Rectal smooth muscle tissue (tissue), 1 donor: ENCODE data around the gene SLC29A4.
"Not testable (repeated sequence)": the region's sequence is repeated elsewhere in the genome, so short reads cannot be mapped to it uniquely, and the experiment has no call there.

ENCODE experiments used
- H3K27ac ChIP-seq: one replicate; pipeline ENCODE4 v1.7.0; 2013; ENCODE audit warnings: low read depth, low read length, inconsistent platforms
- H3K27me3 ChIP-seq: one replicate; pipeline ENCODE4 v1.7.0; 2013; ENCODE audit warnings: low read length; ENCODE audit not compliant: control insufficient read depth, insufficient read depth
- H3K36me3 ChIP-seq: one replicate; pipeline ENCODE4 v1.7.0; 2013; ENCODE audit warnings: low read length; ENCODE audit not compliant: control insufficient read depth, insufficient read depth
- H3K4me1 ChIP-seq: one replicate; pipeline ENCODE4 v1.7.0; 2013; ENCODE audit warnings: low read length; ENCODE audit not compliant: control insufficient read depth, insufficient read depth
- H3K4me3 ChIP-seq: one replicate; pipeline ENCODE4 v1.7.0; 2013; ENCODE audit warnings: low read length
- H3K9ac ChIP-seq: one replicate; pipeline ENCODE4 v1.7.0; 2013; ENCODE audit warnings: low read length

The SLC29A4 gene

DNA sequence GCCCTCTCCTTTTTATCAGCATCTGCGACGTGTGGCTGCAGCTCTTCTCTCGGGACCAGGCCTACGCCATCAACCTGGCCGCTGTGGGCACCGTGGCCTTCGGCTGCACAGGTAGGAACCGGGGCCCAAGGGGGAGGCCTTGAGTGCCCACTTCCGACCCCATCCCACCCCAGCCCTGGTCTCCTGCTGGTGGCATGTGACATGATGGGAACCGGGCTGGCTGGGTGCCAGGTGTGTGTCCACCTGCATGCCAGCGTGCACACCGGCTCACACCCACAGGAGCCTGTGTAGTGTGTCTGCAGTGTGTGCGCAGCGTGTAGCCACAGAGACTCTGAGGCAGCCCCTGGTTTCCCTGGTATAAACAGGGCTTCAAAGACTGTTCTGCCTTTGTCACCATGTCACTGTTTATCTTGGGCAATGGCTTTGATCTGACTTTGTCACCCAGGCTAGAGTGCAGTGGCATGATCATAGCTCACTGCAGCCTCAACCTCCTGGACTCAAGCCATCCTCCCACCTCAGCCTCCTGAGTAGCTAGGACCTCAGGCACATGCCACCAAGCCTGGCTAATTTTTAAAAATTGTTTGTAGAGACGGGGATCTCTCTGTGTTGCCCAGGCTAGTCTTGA, 9.1 kb downstream of the SLC29A4 start:
- not testable (repeated sequence) for H3K4me3 ChIP-seq, H3K27ac ChIP-seq

DNA sequence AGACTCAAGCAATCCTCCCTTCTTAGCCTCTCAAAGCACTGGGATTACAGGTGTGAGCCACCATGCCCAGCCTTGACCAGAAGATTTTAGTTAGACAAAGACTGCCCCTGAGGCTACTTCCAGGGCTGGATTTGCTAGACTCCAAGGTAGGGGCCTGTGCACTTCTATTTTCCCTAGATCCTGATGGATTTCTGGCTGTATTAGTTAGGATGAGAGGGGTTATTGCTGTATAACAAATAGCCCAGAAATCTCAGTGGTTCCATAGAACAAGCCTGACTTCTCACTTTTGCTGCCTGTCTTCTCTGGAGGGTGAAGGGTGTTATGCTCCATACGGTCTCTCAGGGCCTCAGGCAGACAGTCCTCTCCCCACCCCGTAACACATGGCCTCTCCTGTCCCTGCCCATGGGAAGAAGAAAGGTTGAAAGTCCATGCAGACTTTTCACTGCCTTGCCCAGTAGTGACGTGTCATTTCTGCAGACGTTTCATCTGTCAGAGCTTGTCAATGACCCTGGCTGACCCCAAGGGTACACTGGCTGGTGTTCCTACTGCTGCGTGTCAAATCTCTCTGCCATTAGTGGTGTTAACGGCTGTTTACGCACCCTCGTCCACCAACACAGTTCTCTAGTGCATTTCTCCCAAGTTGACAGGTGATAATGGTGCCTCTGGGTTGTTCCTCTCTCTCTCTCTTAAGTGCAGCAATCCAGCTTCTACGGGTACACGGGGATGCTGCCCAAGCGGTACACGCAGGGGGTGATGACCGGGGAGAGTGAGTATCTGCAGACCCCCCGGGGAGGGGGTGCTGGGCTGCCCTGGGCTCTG, 11.6 kb downstream of the SLC29A4 start:
- Histone ChIP-seq H3K4me3 (no peak overlapping the region), H3K9ac (no peak overlapping the region), H3K27me3 (no peaks in the 10 kb centered on the region), H3K27ac (no peak overlapping the region), H3K36me3 (no peaks in the 10 kb centered on the region), H3K4me1 (no peaks in the 10 kb centered on the region)

More for the DNA sequence above, 9.1 kb downstream of the SLC29A4 start:
- not testable (repeated sequence) for H3K9ac ChIP-seq, H3K27me3 ChIP-seq, H3K36me3 ChIP-seq, H3K4me1 ChIP-seq

DNA sequence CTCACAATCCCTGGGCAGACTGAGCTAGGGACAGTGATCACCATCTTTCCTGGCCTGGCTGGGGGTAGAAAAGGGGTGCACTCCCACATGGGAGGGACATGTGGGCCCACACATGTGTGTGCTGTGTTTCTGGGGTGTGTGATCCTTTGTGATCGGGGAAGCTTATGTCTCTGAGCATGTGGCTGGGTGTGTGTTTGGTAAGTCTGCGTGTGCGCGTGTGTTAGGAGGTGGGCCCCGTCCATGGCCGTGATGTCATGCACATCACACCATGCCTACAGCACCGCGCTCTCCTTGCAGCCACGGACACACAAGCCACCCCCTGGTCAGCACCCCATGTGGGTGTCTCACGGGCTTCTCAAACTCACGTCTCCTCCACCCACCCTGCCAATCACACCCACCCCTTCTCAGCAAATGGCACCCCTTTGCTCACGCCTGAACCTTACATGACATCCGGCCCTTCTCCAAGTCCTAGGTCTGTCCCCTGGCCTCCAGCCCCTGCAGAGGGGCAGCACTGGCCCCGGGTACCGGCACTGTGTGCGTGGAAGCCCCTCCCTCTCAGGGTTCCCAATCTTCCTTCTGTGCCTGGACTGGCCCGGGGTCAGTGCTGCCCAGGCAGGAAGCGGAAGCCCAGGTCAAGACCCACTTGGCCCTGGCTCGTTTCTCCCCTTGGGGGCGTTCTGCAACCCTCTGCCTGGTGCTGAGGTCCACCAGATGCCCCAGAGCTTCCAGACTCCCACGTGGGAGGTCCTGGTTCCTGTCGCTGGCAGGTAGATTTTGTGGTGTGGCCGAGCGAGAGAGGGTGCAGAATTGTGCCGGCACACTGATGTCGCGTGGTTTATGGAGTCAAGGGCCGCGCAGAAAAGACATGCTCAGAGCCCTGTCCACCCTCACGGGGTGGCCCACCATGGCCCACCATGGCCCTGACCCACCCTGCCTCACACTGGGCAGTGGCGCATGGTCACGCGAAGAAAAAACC, 12.6 kb downstream of the SLC29A4 start:
- H3K4me1 ChIP-seq, result no peaks in the 10 kb centered on the region
- no peak overlapping the region for H3K27ac ChIP-seq
- H3K36me3 ChIP-seq, result no peaks in the 10 kb centered on the region
- H3K4me3 ChIP-seq, result no peak overlapping the region
- H3K27me3 ChIP-seq, result no peaks in the 10 kb centered on the region
- no peak overlapping the region for H3K9ac ChIP-seq

DNA sequence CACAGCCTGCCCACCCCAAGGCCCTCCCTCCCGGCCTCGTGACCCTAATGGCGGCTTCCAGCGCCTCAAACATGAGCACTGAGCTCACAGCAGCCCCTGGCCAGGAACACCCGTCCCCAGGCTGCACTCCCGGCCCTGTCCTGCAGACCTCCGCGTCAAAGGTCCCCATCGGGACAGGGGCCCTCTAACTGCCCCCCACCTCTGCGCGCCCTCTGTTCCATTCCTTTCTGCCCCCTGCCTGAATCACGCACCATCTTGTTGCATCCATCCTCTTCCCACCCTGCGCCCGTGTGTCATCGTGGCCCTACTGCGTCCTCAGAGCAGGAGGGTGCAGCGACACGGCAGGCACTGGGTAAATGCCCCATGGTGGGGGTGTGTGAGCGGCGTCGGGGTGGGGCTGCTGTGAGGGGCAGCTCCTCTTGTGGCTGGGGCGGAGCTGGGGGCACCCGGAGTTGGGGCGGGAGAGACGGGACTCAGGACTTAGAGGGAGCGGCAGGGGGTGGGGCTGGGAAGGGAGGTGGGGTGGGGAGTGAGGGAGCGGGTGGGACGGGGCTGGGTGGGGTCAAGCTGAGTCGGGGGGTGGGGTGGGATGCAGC, 13.4 kb downstream of the SLC29A4 start:
- no peaks in the 10 kb centered on the region for H3K27me3 ChIP-seq
- no peaks in the 10 kb centered on the region for H3K36me3 ChIP-seq
- H3K4me3 ChIP-seq, result no peak overlapping the region
- H3K27ac ChIP-seq, result no peak overlapping the region
- no peaks in the 10 kb centered on the region for H3K4me1 ChIP-seq
- H3K9ac ChIP-seq, result no peak overlapping the region

DNA sequence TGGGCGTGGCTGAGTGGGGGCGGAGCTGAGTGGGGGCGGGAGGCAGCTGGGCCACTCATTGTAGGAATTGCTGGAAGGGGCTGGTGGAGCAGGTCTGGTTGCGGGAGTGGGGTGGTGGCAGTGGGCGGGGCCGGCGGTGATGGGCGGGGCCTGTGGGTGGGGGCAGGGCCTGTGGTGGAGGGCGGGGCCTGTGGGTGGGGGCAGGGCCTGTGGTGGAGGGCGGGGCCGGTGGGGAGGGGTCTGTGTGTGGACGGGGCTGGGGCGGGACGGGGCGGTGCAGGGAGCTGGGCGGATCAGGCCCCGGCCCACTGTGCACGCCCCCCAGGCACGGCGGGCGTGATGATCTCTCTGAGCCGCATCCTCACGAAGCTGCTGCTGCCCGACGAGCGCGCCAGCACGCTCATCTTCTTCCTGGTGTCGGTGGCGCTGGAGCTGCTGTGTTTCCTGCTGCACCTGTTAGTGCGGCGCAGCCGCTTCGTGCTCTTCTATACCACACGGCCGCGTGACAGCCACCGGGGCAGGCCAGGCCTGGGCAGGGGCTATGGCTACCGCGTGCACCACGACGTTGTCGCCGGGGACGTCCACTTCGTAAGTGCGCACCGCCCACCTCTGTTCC, 14.0 kb downstream of the SLC29A4 start:
- no peaks in the 10 kb centered on the region for H3K36me3 ChIP-seq
- no peak overlapping the region for H3K27ac ChIP-seq
- no peaks in the 10 kb centered on the region for H3K27me3 ChIP-seq
- H3K9ac ChIP-seq, result no peak overlapping the region
- peak overlapping the region; percentile 13 for H3K4me3 ChIP-seq
- no peaks in the 10 kb centered on the region for H3K4me1 ChIP-seq

DNA sequence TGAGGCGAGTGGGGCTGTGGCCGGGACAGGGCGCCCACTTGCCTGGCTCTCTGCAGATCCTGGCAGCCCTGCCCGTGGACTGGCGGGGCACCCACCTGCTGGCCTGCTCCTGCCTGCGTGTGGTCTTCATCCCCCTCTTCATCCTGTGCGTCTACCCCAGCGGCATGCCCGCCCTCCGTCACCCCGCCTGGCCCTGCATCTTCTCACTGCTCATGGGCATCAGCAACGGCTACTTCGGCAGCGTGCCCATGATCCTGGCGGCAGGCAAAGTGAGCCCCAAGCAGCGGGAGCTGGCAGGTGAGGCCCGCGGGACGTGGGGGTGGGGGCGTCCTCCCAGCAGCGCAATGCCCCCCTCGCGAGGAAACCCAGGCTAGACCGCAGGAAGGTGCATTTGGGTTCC, 17.6 kb downstream of the SLC29A4 start:
- Histone ChIP-seq H3K4me1 (no peaks in the 10 kb centered on the region), H3K27me3 (no peaks in the 10 kb centered on the region), H3K27ac (no peak overlapping the region), H3K36me3 (no peaks in the 10 kb centered on the region), H3K9ac (no peak overlapping the region), H3K4me3 (no peak overlapping the region)

DNA sequence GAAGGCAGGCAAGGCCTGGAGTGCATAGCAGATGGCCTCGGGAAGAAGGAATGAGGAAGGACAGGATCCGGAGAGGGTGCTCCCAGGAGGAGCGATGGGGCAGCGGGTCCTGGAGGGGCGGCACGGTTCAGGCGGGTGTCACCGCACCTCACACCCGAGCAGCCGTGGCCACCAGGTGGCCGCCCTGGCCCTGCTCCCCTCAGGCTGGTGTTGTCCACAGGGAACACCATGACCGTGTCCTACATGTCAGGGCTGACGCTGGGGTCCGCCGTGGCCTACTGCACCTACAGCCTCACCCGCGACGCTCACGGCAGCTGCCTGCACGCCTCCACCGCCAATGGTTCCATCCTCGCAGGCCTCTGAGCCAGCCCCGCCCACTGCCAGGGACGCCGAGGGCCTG, 19.8 kb downstream of the SLC29A4 start:
- Histone ChIP-seq H3K4me1 (no peaks in the 10 kb centered on the region), H3K36me3 (peaks cover 2% of the 10 kb centered on the region), H3K27me3 (no peaks in the 10 kb centered on the region), H3K4me3 (no peak overlapping the region), H3K9ac (no peak overlapping the region), H3K27ac (no peak overlapping the region)

DNA sequence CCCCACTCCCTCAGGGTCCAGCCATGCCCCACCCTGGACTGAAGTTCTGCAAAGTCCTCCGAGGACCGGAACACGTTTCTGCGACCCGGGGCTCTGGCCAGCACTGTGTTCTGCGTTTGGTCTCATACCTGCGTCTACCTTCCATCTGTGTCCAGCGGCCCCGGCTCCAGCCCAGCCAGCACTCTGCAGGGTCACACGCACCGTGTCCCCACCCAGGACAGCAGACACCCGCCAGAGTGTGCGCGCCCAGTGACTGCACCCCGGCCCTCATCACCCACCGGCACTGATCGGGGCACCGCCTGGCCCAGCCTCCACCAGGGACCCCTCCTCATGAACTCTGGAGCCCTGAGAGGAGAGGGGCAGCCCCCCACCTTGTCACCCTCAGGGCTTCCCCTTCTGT, 20.3 kb downstream of the SLC29A4 start:
- Histone ChIP-seq H3K27me3 (no peaks in the 10 kb centered on the region), H3K4me3 (no peak overlapping the region), H3K36me3 (peaks cover 4% of the 10 kb centered on the region), H3K4me1 (no peaks in the 10 kb centered on the region), H3K27ac (no peak overlapping the region), H3K9ac (no peak overlapping the region)

DNA sequence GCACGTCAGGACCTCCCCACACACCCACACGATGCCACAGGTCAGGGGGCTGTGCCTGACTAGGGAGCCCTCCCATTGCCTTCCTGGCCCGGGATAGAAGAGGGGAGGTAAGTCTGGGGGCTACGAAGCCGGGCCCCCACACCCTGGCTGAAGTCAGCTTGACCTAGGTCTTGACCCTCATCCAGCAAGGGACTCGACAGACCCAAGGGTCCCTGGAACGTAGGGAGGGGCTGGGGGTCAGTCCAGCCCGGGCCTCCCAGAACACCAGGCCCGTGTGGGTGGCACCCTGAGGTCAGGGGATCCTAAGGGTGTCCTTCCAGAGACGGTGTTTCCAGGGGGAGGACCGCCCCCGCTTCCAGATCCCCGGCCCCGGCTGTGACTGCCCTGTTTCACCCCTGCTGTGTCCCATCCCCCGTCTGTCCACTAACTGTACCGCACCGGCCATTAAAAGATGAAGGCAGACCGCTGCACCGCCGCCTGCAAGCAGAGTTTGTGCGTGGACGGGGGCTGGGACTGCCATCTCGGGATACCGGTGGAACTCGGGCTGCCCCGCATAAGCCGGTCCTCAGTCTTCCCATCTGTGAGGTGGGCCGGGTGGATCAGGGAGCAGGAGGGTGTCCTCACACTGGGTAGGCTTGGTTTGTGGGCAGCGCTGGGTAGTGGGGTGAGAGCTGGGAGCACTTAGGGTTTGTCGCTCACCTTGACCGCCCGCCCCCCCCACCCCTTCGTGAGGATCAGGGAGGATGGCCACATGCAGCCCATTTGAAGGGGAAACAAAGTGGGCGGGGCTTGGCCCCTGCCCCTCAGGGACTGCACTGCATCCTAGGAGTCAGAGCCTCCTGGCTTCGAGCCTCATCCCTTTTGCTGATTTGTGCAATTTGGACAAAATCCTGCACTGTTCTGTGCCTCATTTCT, 21.1 kb downstream of the SLC29A4 start:
- H3K27ac ChIP-seq, result no peak overlapping the region
- peaks cover 7% of the 10 kb centered on the region for H3K36me3 ChIP-seq

DNA sequence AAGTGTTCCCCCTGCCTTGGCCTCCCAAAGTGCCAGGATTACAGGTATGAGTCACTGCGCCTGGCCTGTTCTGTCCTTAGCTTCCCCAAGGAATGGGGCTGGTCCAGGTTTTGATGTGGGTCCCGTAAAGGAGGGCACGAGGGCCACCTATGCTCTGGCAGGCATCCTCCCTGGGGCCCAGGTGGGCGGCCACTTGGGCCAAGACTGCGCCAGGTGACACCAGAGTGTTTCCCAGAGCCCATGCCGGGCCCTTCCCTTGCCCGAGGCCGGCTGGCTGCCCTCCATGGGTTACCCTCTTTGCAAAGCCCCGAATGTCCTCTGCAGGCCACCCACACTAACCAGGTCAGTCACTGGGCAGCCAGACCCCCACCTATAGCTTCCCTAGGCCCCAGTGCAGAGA, 22.3 kb downstream of the SLC29A4 start:
- H3K27ac ChIP-seq, H3K4me3 ChIP-seq, H3K27me3 ChIP-seq, H3K4me1 ChIP-seq, H3K9ac ChIP-seq: not testable (repeated sequence)
- peaks cover 11% of the 10 kb centered on the region for H3K36me3 ChIP-seq

More for the DNA sequence above, 21.1 kb downstream of the SLC29A4 start:
- Histone ChIP-seq H3K4me1 (no peaks in the 10 kb centered on the region), H3K9ac (no peak overlapping the region), H3K4me3 (no peak overlapping the region), H3K27me3 (no peaks in the 10 kb centered on the region)
